Inferior parietal cortex (tissue), 1 donor: Measurements from ENCODE around the gene TRAK1.

Experiments
- DNase-seq: peaks from one replicate; pipeline ENCODE4 v3.0.0-alpha.2; 2016; ENCODE audit errors: extremely low spot score

TRAK1 gene

GRCh38 chr3:42153039-42153438 lies 61.9 kb downstream of the TRAK1 start:
- DNase-seq: no peak

DNA sequence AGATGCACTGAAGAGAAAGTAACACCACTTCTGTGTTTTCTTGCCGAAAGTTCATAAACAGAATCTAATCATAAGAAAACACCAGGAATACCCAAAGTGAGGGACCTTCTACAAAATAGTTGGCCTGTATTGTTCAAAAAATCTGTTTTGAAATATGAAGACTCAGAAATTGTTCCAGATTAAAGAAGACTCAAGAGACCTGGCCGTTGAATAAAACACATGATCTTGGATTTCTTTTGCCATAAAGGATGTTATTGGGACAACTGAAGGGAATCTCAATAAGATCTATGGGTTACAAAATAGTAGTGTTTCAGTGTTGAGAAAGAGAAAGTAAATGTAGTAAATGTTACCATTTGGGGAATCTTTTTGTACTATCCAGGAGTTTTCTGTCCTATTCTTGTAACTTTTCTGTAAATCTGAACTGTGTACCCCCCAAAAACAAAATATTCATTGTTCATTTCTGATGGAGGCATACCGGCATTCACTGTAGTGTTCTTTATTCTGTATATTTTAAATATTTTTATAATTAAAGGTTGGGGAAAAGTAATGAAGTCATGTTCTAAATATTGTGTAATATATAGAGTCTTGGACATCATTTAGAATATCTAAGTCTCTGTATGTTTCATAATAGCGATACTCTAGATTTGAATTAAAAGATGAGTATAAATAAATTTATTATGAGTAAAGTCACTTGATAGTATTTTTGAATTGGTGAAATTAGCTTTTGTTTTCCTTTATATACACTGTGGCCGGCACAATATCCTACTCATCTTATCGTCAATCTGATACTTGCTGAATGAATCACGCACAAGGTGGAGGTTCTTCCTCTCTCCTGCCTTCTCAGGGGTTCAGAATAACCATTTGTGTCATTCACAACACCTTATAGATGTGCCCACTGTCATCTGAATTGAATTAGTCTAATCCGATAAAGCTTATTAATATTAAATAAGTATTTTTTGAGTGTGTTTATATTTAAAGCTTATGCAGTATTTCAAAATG lies 66.7 kb downstream of the TRAK1 start:
- no peak for DNase-seq

DNA sequence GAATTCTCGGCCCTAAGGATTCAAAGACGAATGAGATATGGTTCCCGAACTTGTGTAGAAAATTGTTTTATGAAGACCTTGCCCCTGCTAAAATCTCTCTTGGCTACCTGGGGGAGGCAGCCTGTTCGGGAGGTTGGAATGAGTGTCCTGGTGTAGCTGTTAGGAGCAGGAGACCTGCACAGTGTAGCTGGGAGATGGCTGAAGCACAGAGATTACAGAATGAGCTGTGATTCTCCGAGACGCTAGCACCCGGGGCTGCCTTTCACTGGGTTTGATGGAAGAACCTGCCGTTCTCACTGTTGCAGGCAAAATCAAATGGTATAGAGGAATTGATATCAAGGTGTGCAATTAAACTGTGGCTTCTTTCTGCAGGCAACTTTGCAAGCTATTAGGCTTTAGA lies 68.0 kb downstream of the TRAK1 start:
- DNase-seq: no peak

DNA sequence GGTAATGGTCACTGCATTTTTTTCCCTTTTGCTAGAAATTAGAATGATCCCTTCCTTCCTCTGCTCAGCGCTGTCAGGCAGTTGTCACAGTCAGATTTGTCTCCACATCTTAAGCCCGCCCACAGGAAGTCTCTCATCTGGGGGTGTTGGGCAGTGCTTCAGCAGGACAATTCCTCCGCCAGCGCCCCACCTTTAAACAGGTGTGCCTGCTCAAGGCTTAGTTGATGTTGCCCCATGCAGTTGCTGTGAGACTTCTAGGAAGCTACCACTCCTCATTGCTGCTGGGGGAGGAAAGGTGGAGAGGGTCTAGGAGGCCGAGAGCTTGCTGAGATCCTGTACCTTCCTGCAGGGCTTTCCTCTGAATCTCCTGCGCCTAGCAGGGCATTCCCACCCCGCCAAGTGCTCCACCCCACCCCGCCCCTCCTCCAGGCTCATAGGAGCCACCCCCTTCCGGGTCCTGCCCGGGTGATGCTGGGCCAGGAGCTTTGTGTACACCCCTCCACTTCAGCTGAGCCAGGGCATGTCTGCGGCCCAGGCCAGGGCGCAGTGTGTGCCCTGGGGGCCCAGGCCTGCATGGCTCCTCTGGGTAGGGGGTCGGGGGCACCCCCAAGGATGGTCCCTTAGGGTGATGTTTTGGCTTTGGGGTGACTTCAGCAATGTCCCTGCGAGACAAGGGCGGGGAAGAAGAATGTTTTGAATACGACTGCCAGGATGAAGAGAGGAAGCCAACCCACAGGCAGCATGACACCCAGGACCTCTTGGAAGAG lies 68.7 kb downstream of the TRAK1 start:
- DNase-seq: no peak

DNA sequence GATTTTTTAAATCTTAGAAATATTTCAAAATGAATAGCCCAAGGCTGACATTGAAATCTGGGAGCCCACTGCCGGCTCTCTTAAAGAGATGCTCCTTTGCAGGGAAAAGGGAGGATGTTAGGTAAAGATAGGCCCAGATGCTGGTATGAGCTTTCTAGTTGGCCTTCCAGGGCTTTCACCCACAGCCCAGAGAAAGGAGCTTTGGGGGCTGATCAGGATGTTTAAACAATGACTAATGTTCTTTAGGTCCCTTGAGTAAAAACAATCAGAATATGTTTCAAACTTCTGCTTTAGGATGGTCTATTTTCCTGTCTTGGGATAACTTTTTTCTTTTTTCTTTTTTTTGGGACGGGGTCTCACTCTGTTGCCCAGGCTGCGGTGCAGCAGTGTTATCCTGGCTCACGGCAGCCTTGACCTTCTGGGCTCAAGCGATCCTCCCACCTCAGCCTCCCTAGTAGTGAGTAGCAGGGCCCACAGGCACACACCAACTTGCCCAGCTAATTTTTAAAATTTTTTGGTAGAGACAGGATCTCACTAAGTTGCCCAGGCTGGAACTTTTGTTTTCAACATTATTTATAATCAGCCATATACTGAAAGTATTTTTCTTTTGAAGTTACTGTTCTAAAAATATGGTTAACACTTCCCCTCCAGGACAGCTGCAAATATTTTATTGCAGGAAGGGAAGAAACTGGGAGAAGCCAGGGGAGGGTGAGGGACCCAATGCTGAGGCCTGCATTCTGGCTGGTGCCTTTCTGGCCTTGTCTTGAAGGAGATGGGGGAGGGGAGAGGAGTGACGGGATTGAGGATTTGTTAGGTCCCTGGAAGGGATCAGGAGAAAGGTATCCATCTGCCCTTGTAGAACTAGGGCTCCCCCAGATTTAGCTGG lies 70.1 kb downstream of the TRAK1 start:
- DNase-seq: no peak

- no peak for DNase-seq
Observed at GRCh38 chr3:42162462-42162861, 71.3 kb downstream of the TRAK1 start.

DNA sequence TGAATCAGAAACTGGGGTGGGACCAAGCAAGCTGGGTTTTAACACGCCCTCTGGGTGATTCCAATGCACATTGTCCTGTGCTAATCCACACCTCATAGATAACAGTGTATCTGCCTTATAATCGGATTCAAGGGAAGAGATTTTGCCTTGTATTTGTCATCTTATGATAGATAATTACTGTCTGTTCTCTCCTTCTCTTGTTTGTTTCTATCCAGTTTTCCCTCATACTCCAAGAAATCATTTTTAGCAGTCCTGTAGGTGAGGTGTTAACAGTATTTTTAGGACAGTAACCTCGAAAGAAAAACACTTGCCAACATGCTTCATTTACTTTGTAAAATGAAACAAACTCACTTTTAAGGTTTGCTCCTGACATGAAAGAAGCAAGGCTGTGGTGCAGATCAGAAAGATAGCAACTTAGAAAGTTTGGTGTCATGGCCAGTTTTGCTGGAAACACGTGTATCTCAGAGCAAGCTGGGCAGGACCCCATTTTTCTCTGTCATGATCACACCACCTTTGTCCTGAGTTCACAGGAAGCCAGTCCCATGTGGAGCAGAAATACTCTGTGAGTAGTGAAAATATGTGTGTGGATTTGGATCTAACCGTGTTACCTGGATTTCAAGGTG lies 72.6 kb downstream of the TRAK1 start:
- no peak for DNase-seq

GRCh38 chr3:42164656-42165055 lies 73.5 kb downstream of the TRAK1 start:
- DNase-seq: no peak

DNA sequence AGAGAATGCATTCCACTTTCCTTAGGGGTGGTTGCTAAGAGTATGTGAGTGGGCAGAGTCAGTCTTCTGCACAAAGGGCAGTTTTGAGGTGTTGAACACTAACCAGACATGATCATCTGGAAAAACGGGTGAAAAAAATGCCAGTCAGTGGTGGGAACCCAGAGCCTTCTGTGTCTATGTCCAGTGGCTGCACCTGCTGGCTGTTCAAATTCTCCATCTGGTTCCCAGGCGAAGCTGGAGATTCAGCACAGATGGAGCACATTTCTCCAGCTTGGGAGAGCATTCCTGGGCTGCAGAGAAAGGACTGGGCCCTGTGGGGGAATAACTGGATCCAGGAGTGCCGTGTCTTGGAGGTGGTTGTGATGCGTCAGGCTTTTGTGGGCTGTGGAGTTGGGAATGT lies 74.1 kb downstream of the TRAK1 start:
- no peak for DNase-seq

- DNase-seq: no peak
Observed at GRCh38 chr3:42166214-42166613, 75.1 kb downstream of the TRAK1 start.

DNA sequence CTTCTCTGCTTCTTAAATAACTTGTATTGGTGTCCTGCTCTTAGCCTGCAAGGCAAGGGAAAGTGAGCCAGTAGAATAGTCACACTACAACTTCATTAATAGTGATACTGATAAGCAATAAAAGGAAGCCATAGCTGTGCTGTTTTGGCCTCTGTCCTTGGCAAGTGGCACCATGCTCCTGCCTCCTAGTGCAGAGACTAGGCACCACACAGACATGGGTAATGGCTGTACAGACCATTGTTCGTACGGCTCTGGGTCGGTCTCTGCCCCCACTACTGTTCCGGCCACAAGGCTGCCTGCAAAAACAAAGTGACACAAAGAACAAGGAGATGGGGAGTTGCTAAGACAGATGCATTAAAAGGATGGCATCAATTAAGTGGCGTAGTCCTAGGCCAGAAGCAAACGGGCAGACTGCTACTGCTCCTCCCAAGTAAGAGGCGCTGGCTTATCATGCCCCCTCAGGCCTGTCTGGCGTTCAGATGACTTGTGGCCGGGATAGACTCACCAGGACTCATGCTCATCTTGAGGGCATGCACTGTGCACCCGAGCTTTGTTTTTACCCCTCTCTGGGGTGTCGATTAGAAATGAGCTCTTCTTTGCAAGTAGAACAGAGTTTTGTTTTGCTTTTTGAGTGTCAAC lies 75.6 kb downstream of the TRAK1 start:
- DNase-seq: no peak

- no peak for DNase-seq
Observed at GRCh38 chr3:42169579-42170120, 78.5 kb downstream of the TRAK1 start.

DNA sequence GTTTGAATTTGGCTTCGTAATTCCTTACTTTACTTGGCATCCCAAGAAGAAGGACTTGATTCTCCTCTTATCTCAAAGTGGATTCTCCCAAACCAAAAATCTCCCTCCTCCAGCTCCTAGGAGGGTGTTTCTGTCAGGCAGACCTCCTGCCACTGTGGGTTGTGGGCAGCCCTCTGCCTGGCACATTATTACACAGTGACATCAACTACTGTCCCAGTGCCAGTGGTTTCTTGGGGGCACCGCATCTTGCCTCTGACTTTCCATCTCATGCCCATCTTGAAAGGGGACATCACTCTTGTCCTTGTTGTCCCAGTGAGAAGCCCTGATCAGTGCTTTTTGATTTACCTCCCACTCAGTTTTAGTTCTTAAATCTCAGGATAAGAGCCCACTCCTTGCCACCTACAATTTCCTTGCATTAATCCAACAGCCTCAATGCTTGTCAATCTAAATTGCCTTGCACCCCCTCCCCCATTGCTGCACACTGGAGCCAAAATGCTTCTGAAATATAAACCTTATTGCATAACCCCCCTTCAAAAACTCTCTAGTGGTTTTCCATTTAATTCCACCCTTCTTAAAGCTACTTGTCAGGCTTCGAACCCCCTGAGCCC lies 81.0 kb downstream of the TRAK1 start:
- DNase-seq: no peak

- DNase-seq: no peak
Observed at GRCh38 chr3:42173307-42173706, 82.2 kb downstream of the TRAK1 start.

- no peak for DNase-seq
Observed at GRCh38 chr3:42174679-42175385, 83.7 kb downstream of the TRAK1 start.

DNA sequence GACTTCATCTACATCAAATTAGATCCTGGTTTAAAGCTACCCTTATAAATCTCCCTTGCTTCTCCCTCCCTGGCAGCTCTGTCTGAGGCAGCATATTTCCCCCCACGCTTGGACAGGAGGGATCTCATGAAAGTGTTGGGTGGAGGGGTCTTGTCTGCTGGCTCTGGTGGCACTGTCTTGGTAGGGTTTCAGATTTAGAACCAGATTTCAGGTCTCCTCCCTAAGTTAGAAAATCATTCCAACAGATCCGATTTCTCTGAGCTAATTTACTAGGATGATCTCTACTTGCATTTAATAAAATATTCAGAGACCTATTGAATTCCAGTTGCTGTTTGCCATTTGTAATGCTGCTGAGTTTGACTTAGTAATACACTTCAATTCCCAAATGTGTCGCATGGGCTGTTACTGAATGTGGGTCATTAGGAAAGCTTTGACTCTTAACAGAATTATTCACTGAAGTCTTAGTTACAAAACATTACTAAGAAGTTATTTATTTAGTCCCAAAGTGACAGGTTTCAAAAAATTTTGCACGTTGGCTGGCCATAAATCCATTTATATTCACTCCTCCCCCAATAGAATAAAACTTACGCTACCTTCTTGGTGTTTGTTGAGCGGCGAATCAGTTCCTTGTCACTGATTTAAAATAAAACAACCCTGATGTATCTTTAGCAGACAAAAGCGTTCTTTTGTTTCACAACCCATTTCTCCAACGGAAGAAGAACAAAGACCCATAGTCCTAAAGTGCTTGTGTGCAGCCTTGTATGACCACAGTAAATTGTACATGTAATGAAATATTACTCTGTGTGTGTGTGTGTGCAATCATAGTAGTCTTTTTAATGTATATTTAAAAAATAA lies 84.5 kb downstream of the TRAK1 start:
- no peak for DNase-seq

DNA sequence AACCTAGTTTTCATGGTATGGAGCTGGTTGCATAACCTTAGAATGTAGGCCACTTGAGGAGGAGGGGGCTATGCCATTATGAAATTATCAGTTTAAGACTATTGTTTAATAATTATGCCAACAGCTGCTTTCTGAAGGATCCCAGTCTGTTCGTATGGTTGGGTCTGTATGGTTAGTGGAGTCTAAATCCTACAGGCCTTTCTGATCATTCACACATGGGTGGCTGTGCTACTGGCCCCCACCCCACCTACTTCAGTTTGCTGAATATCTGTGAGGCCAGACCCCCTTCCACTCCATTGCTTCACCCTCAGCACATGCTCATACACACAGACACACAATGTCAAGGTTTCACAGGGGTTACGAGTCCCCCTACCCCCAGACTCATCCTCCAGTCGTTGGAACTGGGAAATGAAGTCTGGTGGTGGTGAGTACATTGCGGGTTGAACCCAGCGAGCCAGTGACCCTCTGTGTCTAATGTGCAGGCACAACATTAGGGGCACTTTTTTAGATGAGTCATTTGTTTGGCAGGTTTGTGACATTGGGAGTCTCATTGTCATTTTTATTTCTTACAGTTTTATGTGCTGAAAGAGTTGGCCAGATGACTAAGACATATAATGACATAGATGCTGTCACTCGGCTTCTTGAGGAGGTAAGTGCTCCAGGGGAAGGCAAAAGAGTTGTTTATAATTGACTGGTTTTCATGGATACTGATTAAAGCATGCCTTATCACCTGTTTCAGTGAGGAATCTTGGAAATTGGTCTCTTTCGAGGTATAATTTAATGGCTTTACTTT lies 85.3 kb downstream of the TRAK1 start:
- DNase-seq: no peak
